RWPE1 (cell line): ENCODE results near the gene RCOR2.

ENCODE experiments used
- CTCF ChIA-PET: fragments of 350-600 bp; sonication (Branson Sonifier 250); formaldehyde crosslinking; extraction: SDS; loops from one replicate; lab custom pipeline; 2021; lab: Yijun Ruan, JAX
- POLR2A ChIA-PET: fragments of 400-600 bp; formaldehyde crosslinking; extraction: SDS; loops from one replicate; lab custom pipeline; 2020; ENCODE audit warnings: antibody characterized with exemption; ENCODE audit not compliant: low non-redundant PET; lab: Yijun Ruan, JAX
- DNase-seq: peaks from one replicate; pipeline ENCODE4 v3.0.0; 2012; ENCODE audit warnings: low spot score
- H3K27ac ChIP-seq: fragments of 450-650 bp; 2 replicates; pipeline ENCODE4 v1.5.1; 2017
- CTCF ChIP-seq: fragments of 450-650 bp; conservative IDR thresholded peaks from 2 replicates; pipeline ENCODE4 v1.5.1; 2017; ENCODE audit warnings: low read depth, mild to moderate bottlenecking

The RCOR2 gene

GRCh38 chr11:63875506-63876065 is 41.4 kb downstream of the RCOR2 start:
- CTCF ChIA-PET: interaction anchor here (0.6 kb wide), 1 partner anchor 12 kb away, joined by 4 read pairs; no protein-coding TSS in a partner anchor
- POLR2A ChIA-PET: interaction anchor here (0.7 kb wide), 1 partner anchor 138 kb away, joined by 7 read pairs; no protein-coding TSS in a partner anchor
- no peak overlapping the region for H3K27ac ChIP-seq

GRCh38 chr11:63874511-63874910 is 42.5 kb downstream of the RCOR2 start:
- H3K27ac ChIP-seq: no peak overlapping the region
- DNase-seq: no peak
- no peak for TF ChIP-seq CTCF
- ChIA-PET CTCF (interaction anchor here (0.7 kb wide), 1 partner anchor 14 kb away, joined by 3 read pairs; no protein-coding TSS in a partner anchor), POLR2A (no interaction called here)

More at GRCh38 chr11:63875506-63876065, 41.4 kb downstream of the RCOR2 start:
- DNase-seq: no peak
- no peak for TF ChIP-seq CTCF

- ChIA-PET CTCF (no interaction called here), POLR2A (no interaction called here)
- no peak for TF ChIP-seq CTCF
- no peak overlapping the region for H3K27ac ChIP-seq
- DNase-seq: no peak
These were observed 43.7 kb downstream of the RCOR2 start for GRCh38 chr11:63873311-63873710.

GRCh38 chr11:63872800-63873197 is 44.2 kb downstream of the RCOR2 start:
- ChIA-PET POLR2A (interaction anchor here (1.1 kb wide), 1 partner anchor 14 kb away, joined by 3 read pairs; no protein-coding TSS in a partner anchor), CTCF (interaction anchor here (0.6 kb wide), 1 partner anchor 78 kb away, joined by 3 read pairs; no protein-coding TSS in a partner anchor)
- H3K27ac ChIP-seq: peak overlapping the region; percentile 71
- DNase-seq: no peak
- TF ChIP-seq CTCF: no peak

GRCh38 chr11:63871962-63872799 is 44.8 kb downstream of the RCOR2 start:
- ChIA-PET POLR2A (interaction anchor here (1.0 to 1.1 kb wide), 2 partner anchors 15 to 33 kb away, joined by 3 read pairs; partner anchors contain the start of gene MARK2), CTCF (interaction anchor here (0.6 to 0.7 kb wide), 4 partner anchors 28 to 103 kb away, joined by 3 read pairs; partner anchors contain the start of gene ZFTA)

More at GRCh38 chr11:63871962-63872799, 44.8 kb downstream of the RCOR2 start:
- no peak; the same call in 1 of the 2 replicates for TF ChIP-seq CTCF
- peak overlapping the region; percentile 71 for H3K27ac ChIP-seq
- DNase-seq: peak; percentile 70
